ENCODE measurements around the gene CYP2U1. TPM values are rescaled to one million over a fixed set of nuclear protein-coding genes. Genes with fewer than 3 reads are reported as not detected.
"Not testable (repeated sequence)": the region's sequence is repeated elsewhere in the genome, so short reads cannot be mapped to it uniquely, and the experiment has no call there.

Gene CYP2U1
- total RNA-seq, 1 experiment from 2014 or later: 2.5 TPM

- DNase-seq (ENCODE audit: extremely low read depth, low read depth): no peak
Observed at GRCh38 chr4:107916623-107917022, 14.7 kb upstream of the CYP2U1 start.

GRCh38 chr4:107917500-107917899, 13.8 kb upstream of the CYP2U1 start:
- no peak for DNase-seq (ENCODE audit: extremely low read depth, low read depth)

GRCh38 chr4:107922486-107923473, 8.6 kb upstream of the CYP2U1 start:
- DNase-seq (ENCODE audit: extremely low read depth, low read depth): no peak

- DNase-seq (ENCODE audit: extremely low read depth, low read depth): not testable (repeated sequence)
Observed at GRCh38 chr4:107925713-107926112, 5.6 kb upstream of the CYP2U1 start.

GRCh38 chr4:107926875-107927274, 4.5 kb upstream of the CYP2U1 start:
- DNase-seq (ENCODE audit: extremely low read depth, low read depth): not testable (repeated sequence)

GRCh38 chr4:107931775-107932321, 499 bp downstream of the CYP2U1 start:
- no peak for DNase-seq (ENCODE audit: extremely low read depth, low read depth)

- no peak for DNase-seq (ENCODE audit: extremely low read depth, low read depth)
Observed at GRCh38 chr4:107935246-107935645, 3.9 kb downstream of the CYP2U1 start.

- no peak for DNase-seq (ENCODE audit: extremely low read depth, low read depth)
Observed at GRCh38 chr4:107937040-107937439, 5.7 kb downstream of the CYP2U1 start.

- DNase-seq (ENCODE audit: extremely low read depth, low read depth): no peak
Observed at GRCh38 chr4:107939307-107939706, 8.0 kb downstream of the CYP2U1 start.

- DNase-seq (ENCODE audit: extremely low read depth, low read depth): no peak
Observed at GRCh38 chr4:107945809-107946208, 14.5 kb downstream of the CYP2U1 start.

- DNase-seq (ENCODE audit: extremely low read depth, low read depth): no peak
Observed at GRCh38 chr4:107950746-107951540, 19.6 kb downstream of the CYP2U1 start.

- no peak for DNase-seq (ENCODE audit: extremely low read depth, low read depth)
Observed at GRCh38 chr4:107951551-107951950, 20.2 kb downstream of the CYP2U1 start.

- DNase-seq (ENCODE audit: extremely low read depth, low read depth): no peak
Observed at GRCh38 chr4:107956011-107956410, 24.7 kb downstream of the CYP2U1 start.

GRCh38 chr4:107966903-107967302, 35.6 kb downstream of the CYP2U1 start:
- DNase-seq (ENCODE audit: extremely low read depth, low read depth): no peak

GRCh38 chr4:107967519-107967918, 36.2 kb downstream of the CYP2U1 start:
- not testable (repeated sequence) for DNase-seq (ENCODE audit: extremely low read depth, low read depth)

GRCh38 chr4:107967921-107968320, 36.6 kb downstream of the CYP2U1 start:
- not testable (repeated sequence) for DNase-seq (ENCODE audit: extremely low read depth, low read depth)

GRCh38 chr4:107970063-107970798, 38.9 kb downstream of the CYP2U1 start:
- DNase-seq (ENCODE audit: extremely low read depth, low read depth): no peak

GRCh38 chr4:107972605-107973004, 41.3 kb downstream of the CYP2U1 start:
- no peak for DNase-seq (ENCODE audit: extremely low read depth, low read depth)

- no peak for DNase-seq (ENCODE audit: extremely low read depth, low read depth)
Observed at GRCh38 chr4:107974523-107974922, 43.2 kb downstream of the CYP2U1 start.

- DNase-seq (ENCODE audit: extremely low read depth, low read depth): no peak
Observed at GRCh38 chr4:107977482-107977881, 46.1 kb downstream of the CYP2U1 start.

Data from NCI-H460 (cell line).